ENCODE results near the gene PDE2A. TPM values are rescaled to one million over a fixed set of nuclear protein-coding genes. Genes with fewer than 3 reads are reported as not detected.

The PDE2A gene
- total and polyA plus RNA-seq, 2 of the 4 experiments (the other 2 are of a cell fraction): 0.02 TPM; not detected in 1

- TF ChIP-seq CTCF (conservative IDR thresholded peaks at IDR 0.05; ENCODE audit: low read depth, low read length): no peak
Observed at GRCh38 chr11:72637926-72638325, 36.3 kb downstream of the PDE2A start (continued).

- no peak overlapping the region for H3K4me2 ChIP-seq (ENCODE audit: low read depth, low read length)
- peaks cover 94% of the 10 kb centered on the region for H3K27me3 ChIP-seq (ENCODE audit: control insufficient read depth, insufficient read depth, low read length)
- no peak overlapping the region for H2BK15ac ChIP-seq (ENCODE audit: low read depth, low read length)
- H3K36me3 ChIP-seq (ENCODE audit: control insufficient read depth, insufficient read depth, low read length): no peaks in the 10 kb centered on the region
- no peaks in the 10 kb centered on the region for H3K9me1 ChIP-seq (ENCODE audit: insufficient read depth, low read length)
- 0 out of 2 replicates have a peak, but pooled peaks cover 2% of the 10 kb centered on the region for H3K4me1 ChIP-seq (ENCODE audit: control insufficient read depth, insufficient read depth, low read length)
- dilution Hi-C loops (cut with HindIII; ENCODE audit: low sequenced_read_pairs, unreplicated experiment): no loop called here
- WGBS, 2 experiments (ENCODE audit: extremely low coverage in 2 of 2, insufficient read length in 1 of 2): 0% methylated on average over 1 of the region's 2 CpGs; no CpG with 5 or more reads in 1 of the 2 experiments
- no peak overlapping the region for H3K56ac ChIP-seq (ENCODE audit: extremely low read depth, insufficient read depth, low read length)
- H3K27ac ChIP-seq (ENCODE audit: insufficient read depth, low read length): no peak overlapping the region
- H2AK9ac ChIP-seq (replicated peaks; ENCODE audit: low read depth, low read length, poor library complexity): no peak overlapping the region
- POLR2A ChIA-PET (ENCODE audit: unreplicated experiment): no interaction called here
- CTCF ChIA-PET: interaction anchor here (0.6 kb wide), 1 partner anchor 10 kb away, joined by 3 read pairs; no protein-coding TSS in a partner anchor
- peaks cover 5% of the 10 kb centered on the region; the same call in 1 of the 2 replicates for H3K9me3 ChIP-seq (ENCODE audit: control insufficient read depth, insufficient read depth, low read length)
- no peak overlapping the region for H3K4ac ChIP-seq (ENCODE audit: low read depth, low read length)
- H2BK20ac ChIP-seq (ENCODE audit: low read depth, low read length): no peak overlapping the region
- H3K4me3 ChIP-seq (ENCODE audit: insufficient read depth, low read depth, low read length): no peak overlapping the region
- H2BK120ac ChIP-seq (ENCODE audit: low read depth, low read length): no peak overlapping the region
- ATAC-seq (ENCODE audit: low read depth): no peak
- in situ Hi-C loops (cut with MboI; ENCODE audit: low sequenced_read_pairs): no loop called here
- H3K14ac ChIP-seq (replicated peaks; ENCODE audit: low read depth, low read length): no peak overlapping the region
- H3K23ac ChIP-seq (ENCODE audit: low read depth, low read length): no peak overlapping the region
- no peak overlapping the region for H2AFZ ChIP-seq (replicated peaks; ENCODE audit: low read length, poor library complexity)
- H4K91ac ChIP-seq (ENCODE audit: insufficient read depth, low read depth, low read length): no peak overlapping the region
- no TSS peak for BruUV-seq (replicated peaks)
- DNase-seq: no peak
- no peak overlapping the region for H3K18ac ChIP-seq (ENCODE audit: low read depth, low read length)
- H4K5ac ChIP-seq (ENCODE audit: low read depth, low read length): no peak overlapping the region
- no peaks in the 10 kb centered on the region for H4K20me1 ChIP-seq (ENCODE audit: insufficient read depth, low read length)
- no peak overlapping the region for H4K8ac ChIP-seq (ENCODE audit: low read depth in 2 of 2, low read length in 2 of 2)
- no peak overlapping the region for H2BK5ac ChIP-seq (ENCODE audit: low read depth, low read length, poor library complexity, severe bottlenecking)
- no peak overlapping the region for H2AK5ac ChIP-seq (ENCODE audit: low read depth, low read length)
- H3K9ac ChIP-seq (ENCODE audit: low read depth, low read length): no peak overlapping the region
- intact Hi-C loops (cut with micrococcal nuclease): no loop called here
- no peaks in the 10 kb centered on the region for H3K79me1 ChIP-seq (ENCODE audit: low read depth in 1 of 2, low read length in 2 of 2)
- TF ChIP-seq RCOR1 (IDR thresholded peaks at IDR 0.05; ENCODE audit: insufficient replicate concordance, low read length) (no peak), MAFK (IDR thresholded peaks at IDR 0.05; ENCODE audit: low read depth, low read length) (no peak), MXI1 (IDR thresholded peaks at IDR 0.05; ENCODE audit: borderline replicate concordance, low read depth, low read length) (no peak), NFE2L2 (IDR thresholded peaks at IDR 0.05; ENCODE audit: low read depth, low read length) (no peak), USF2 (IDR thresholded peaks at IDR 0.05; ENCODE audit: low read depth, low read length) (no peak), ELK1 (IDR thresholded peaks at IDR 0.05; ENCODE audit: borderline replicate concordance, low read depth, low read length) (no peak), CTCF (conservative IDR thresholded peaks at IDR 0.05; ENCODE audit: low read depth, low read length) (no peak), BHLHE40 (IDR thresholded peaks at IDR 0.05; ENCODE audit: low read depth, low read length) (no peak), CEBPB (IDR thresholded peaks at IDR 0.05; ENCODE audit: low read depth, low read length) (no peak), CHD1 (IDR thresholded peaks at IDR 0.05; ENCODE audit: low read depth, low read length) (no peak)
Observed at GRCh38 chr11:72637198-72637597, 37.0 kb downstream of the PDE2A start.

Measured in IMR-90 (cell line).